Measurements from ENCODE around the gene ANO2.

- no peak for TF ChIP-seq CTCF (IDR thresholded peaks at IDR 0.05; ENCODE audit: low read depth, low read length)
- TF ChIP-seq EZH2phosphoT487 (IDR thresholded peaks at IDR 0.05; ENCODE audit: low read depth): no peak
Measured at GRCh38 chr12:5565933-5566599, 379.0 kb downstream of the ANO2 start.
